IMR-90 (cell line): ENCODE data around the gene C20orf144. TPM values are rescaled to one million over a fixed set of nuclear protein-coding genes. Genes with fewer than 3 reads are reported as not detected.
A peak's percentile ranks its signal among the peaks of the same experiment; 100 is the strongest.

Experiments
- ATAC-seq: fragments of 200-7000 bp; cut with Tn5 transposase; 2 replicates; pipeline ENCODE4 v1.9.1; 2020; ENCODE audit warnings: low read depth, mild to moderate bottlenecking, moderate library complexity
- BruUV-seq: library from RNA; stranded (reverse); fragments of 400-500 nt; replicated peaks from 2 replicates; lab custom pipeline; 2021; lab: Mats Ljungman, UMichigan
- CTCF ChIA-PET: fragments of 300-600 bp; formaldehyde crosslinking; extraction: SDS; loops from one replicate; lab custom pipeline; 2021; ENCODE audit warnings: antibody characterized with exemption; lab: Yijun Ruan, JAX
- POLR2A ChIA-PET: fragments of 300-600 bp; sonication (Branson Sonifier 250); formaldehyde crosslinking; loops from one replicate; lab custom pipeline; 2022; ENCODE audit warnings: antibody characterized with exemption; ENCODE audit not compliant: unreplicated experiment; lab: Charles Lee
- DNase-seq: peaks from one replicate; pipeline ENCODE4 v3.0.0; 2013
- H2AFZ ChIP-seq: replicated peaks from 2 replicates; pipeline ENCODE3; 2013; ENCODE audit warnings: low read length, mild to moderate bottlenecking; ENCODE audit not compliant: poor library complexity
- H2AK5ac ChIP-seq: 2 replicates; pipeline ENCODE4 v1.6.1; 2013; ENCODE audit warnings: low read depth, low read length, inconsistent platforms
- H2AK9ac ChIP-seq: replicated peaks from 2 replicates; pipeline ENCODE3; 2013; ENCODE audit warnings: mild to moderate bottlenecking, low read depth, low read length, moderate library complexity; ENCODE audit not compliant: poor library complexity
- H2BK120ac ChIP-seq: 2 replicates; pipeline ENCODE4 v1.6.1; 2013; ENCODE audit warnings: low read depth, low read length, inconsistent platforms
- H2BK15ac ChIP-seq: 3 replicates; pipeline ENCODE4 v1.6.1; 2013; ENCODE audit warnings: low read depth, low read length, inconsistent platforms
- H2BK20ac ChIP-seq: 2 replicates; pipeline ENCODE4 v1.6.1; 2013; ENCODE audit warnings: low read depth, mild to moderate bottlenecking, inconsistent platforms, low read length, moderate library complexity
- H2BK5ac ChIP-seq: 2 replicates; pipeline ENCODE4 v1.6.1; 2013; ENCODE audit warnings: mild to moderate bottlenecking, low read depth, low read length, inconsistent platforms; ENCODE audit not compliant: poor library complexity, severe bottlenecking
- H3K14ac ChIP-seq: replicated peaks from 2 replicates; pipeline ENCODE4 v1.6.1; 2013; ENCODE audit warnings: low read depth, low read length, inconsistent platforms
- H3K18ac ChIP-seq: 2 replicates; pipeline ENCODE4 v1.6.1; 2013; ENCODE audit warnings: low read depth, low read length, control low read depth
- H3K23ac ChIP-seq: 2 replicates; pipeline ENCODE4 v1.6.1; 2013; ENCODE audit warnings: low read depth, low read length, inconsistent platforms
- H3K27ac ChIP-seq: 2 replicates; pipeline ENCODE4 v1.5.1; 2013; ENCODE audit warnings: mild to moderate bottlenecking, control low read depth, low read length; ENCODE audit not compliant: insufficient read depth
- H3K27me3 ChIP-seq: 2 replicates; pipeline ENCODE4 v1.6.1; 2013; ENCODE audit warnings: low read length; ENCODE audit not compliant: control insufficient read depth, insufficient read depth
- H3K36me3 ChIP-seq: 2 replicates; pipeline ENCODE4 v1.6.1; 2013; ENCODE audit warnings: low read length, mixed read lengths; ENCODE audit not compliant: control insufficient read depth, insufficient read depth
- H3K4ac ChIP-seq: 2 replicates; pipeline ENCODE4 v1.6.1; 2013; ENCODE audit warnings: low read depth, low read length, inconsistent platforms
- H3K4me1 ChIP-seq: 2 replicates; pipeline ENCODE4 v1.6.1; 2013; ENCODE audit warnings: low read length, mixed read lengths; ENCODE audit not compliant: control insufficient read depth, insufficient read depth
- H3K4me2 ChIP-seq: 2 replicates; pipeline ENCODE4 v1.6.1; 2013; ENCODE audit warnings: low read depth, mild to moderate bottlenecking, control low read depth, low read length, moderate library complexity
- H3K4me3 ChIP-seq: 2 replicates; pipeline ENCODE4 v1.5.1; 2013; ENCODE audit warnings: low read depth, mild to moderate bottlenecking, control low read depth, low read length, moderate library complexity; ENCODE audit not compliant: insufficient read depth
- H3K56ac ChIP-seq: 2 replicates; pipeline ENCODE4 v1.6.1; 2013; ENCODE audit warnings: low read length, inconsistent platforms; ENCODE audit not compliant: insufficient read depth; ENCODE audit errors: extremely low read depth
- H3K79me1 ChIP-seq, 2 experiments: 2 replicates each; pipeline ENCODE4 v1.6.1; 2013; ENCODE audit warnings: low read length in 2 of 2, inconsistent platforms in 1 of 2, low read depth in 1 of 2
- H3K9ac ChIP-seq: 2 replicates; pipeline ENCODE4 v1.6.1; 2013; ENCODE audit warnings: low read depth, low read length, control low read depth
- H3K9me1 ChIP-seq: 2 replicates; pipeline ENCODE4 v1.6.1; 2013; ENCODE audit warnings: low read length, inconsistent platforms; ENCODE audit not compliant: insufficient read depth
- H3K9me3 ChIP-seq: 2 replicates; pipeline ENCODE4 v1.6.1; 2013; ENCODE audit warnings: low read length; ENCODE audit not compliant: control insufficient read depth, insufficient read depth
- H4K20me1 ChIP-seq: 2 replicates; pipeline ENCODE4 v1.6.1; 2013; ENCODE audit warnings: low read length, inconsistent platforms; ENCODE audit not compliant: insufficient read depth
- H4K5ac ChIP-seq: 2 replicates; pipeline ENCODE4 v1.6.1; 2013; ENCODE audit warnings: mild to moderate bottlenecking, low read depth, low read length, control low read depth
- H4K8ac ChIP-seq, 2 experiments: 2 replicates each; pipeline ENCODE4 v1.6.1; 2013; ENCODE audit warnings: low read depth in 2 of 2, low read length in 2 of 2, control low read depth in 1 of 2, inconsistent platforms in 1 of 2
- H4K91ac ChIP-seq: 2 replicates; pipeline ENCODE4 v1.6.1; 2013; ENCODE audit warnings: low read depth, low read length, inconsistent platforms; ENCODE audit not compliant: insufficient read depth
- RFX5 ChIP-seq: IDR thresholded peaks from 2 replicates; pipeline ENCODE4 v1.8.0; 2012; ENCODE audit warnings: low read depth, mild to moderate bottlenecking, low read length, moderate library complexity
- WGBS, 2 experiments: methylation state at CpG; one replicate each; pipeline versions ENCODE4 v1.1.5 to v1.1.7; 2013; ENCODE audit warnings: missing lambda C conversion rate in 2 of 2; ENCODE audit not compliant: insufficient read length in 1 of 2; ENCODE audit errors: extremely low coverage in 2 of 2; 5-methylcytosine and 5-hydroxymethylcytosine counted together
- dilution Hi-C: fragments of 300-500 bp; cut with HindIII; formaldehyde crosslinking; loops from one replicate; pipeline ENCODE4 v1.14.3; 2018; ENCODE audit warnings: low sequenced_read_pairs; ENCODE audit not compliant: unreplicated experiment
- in situ Hi-C: fragments of 300-500 bp; cut with MboI; formaldehyde crosslinking; loops from 3 replicates; pipeline ENCODE4 v1.14.3; 2019; ENCODE audit warnings: low sequenced_read_pairs, inconsistent platforms, mixed read lengths
- intact Hi-C: fragments of 100-400 bp; cut with micrococcal nuclease; formaldehyde crosslinking; loops from 2 replicates; pipeline ENCODE4 v1.10.0; 2022
- polyA plus RNA-seq, 3 experiments: library from polyadenylated mRNA; depleted of rRNA; stranded (reverse); fragments of >200 nt; gene quantifications; 2 replicates each; pipeline ENCODE4 v1.2.3, GENCODE V29; 2012; ENCODE audit warnings: low replicate concordance in 1 of 3
- total RNA-seq: library from RNA; depleted of rRNA; stranded (reverse); fragments of >200 nt; gene quantifications from 2 replicates; pipeline ENCODE4 v1.2.3, GENCODE V29; 2012

The C20orf144 gene
- total and polyA plus RNA-seq, 2 of the 4 experiments (the other 2 are of a cell fraction) = under 0.01 to 0.19 TPM

DNA sequence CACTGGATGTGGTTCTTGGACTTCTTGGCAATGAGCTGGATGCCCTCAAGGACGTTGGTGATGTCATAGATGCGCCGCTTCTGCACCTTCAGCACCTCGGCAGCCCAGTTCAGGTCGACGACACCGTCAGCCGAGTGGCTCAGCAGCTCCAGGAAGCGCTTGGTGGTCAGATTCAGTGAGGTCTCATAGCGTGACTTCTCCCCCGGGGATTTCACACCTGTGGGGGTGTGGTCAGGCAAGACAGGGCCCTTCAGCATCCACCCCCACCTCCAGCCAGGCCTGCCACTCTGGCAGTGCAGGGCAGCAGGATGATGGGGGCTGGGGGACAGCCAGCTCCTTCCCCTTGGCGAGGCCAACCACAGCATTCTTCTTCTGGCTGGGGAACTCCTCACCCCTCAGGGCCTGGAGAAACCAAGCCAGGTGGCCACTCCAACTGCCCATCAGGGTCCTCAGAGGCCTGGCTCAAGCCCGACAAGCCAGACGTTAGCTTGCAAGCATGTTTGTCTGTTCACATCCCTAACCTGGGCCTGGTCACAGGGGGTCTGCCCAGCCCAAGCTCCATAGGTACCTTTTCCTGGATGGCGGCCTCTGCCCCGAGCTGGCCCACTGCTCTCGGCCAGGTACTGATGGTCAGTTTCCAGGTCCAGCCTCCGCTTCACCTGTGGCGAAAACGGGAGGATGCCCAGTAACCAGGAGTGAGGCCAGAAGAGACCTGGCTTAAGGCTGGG lies 17.8 kb downstream of the C20orf144 start:
- no peak overlapping the region for H3K9ac ChIP-seq
- no TSS peak for BruUV-seq
- no peak overlapping the region for H2BK5ac ChIP-seq
- no peak overlapping the region for H2AK5ac ChIP-seq
- H3K27me3 ChIP-seq = no peaks in the 10 kb centered on the region
- in situ Hi-C loops = no loop called here
- no peak overlapping the region for H3K27ac ChIP-seq
- no peaks in the 10 kb centered on the region for H3K9me3 ChIP-seq
- H3K4ac ChIP-seq = no peak overlapping the region
- H2BK120ac ChIP-seq = no peak overlapping the region
- TF ChIP-seq RFX5 = no peak
- H2AFZ ChIP-seq = no peak overlapping the region
- no peak overlapping the region for H3K23ac ChIP-seq
- no peak overlapping the region for H2BK20ac ChIP-seq
- ATAC-seq = no peak
- dilution Hi-C loops = no loop called here
- H3K56ac ChIP-seq = no peak overlapping the region
- peaks cover 10% of the 10 kb centered on the region for H3K4me1 ChIP-seq
- CTCF ChIA-PET = interaction anchor here (0.6 kb wide), 1 partner anchor 13 kb away, joined by 6 read pairs; the partner anchor contains the start of gene ACTL10
- no peak overlapping the region for H2BK15ac ChIP-seq
- H4K91ac ChIP-seq = no peak overlapping the region
- H3K4me3 ChIP-seq = no peak overlapping the region
- POLR2A ChIA-PET = no interaction called here
- no peak overlapping the region for H3K14ac ChIP-seq
- H3K18ac ChIP-seq = no peak overlapping the region
- no peak overlapping the region for H3K4me2 ChIP-seq
- peaks cover 7 to 55% of the 10 kb centered on the region in 2 experiments; a peak in 2 of 4 replicates for H3K79me1 ChIP-seq
- H3K9me1 ChIP-seq = peaks cover 23% of the 10 kb centered on the region
- WGBS, 2 experiments = 89% methylated on average over 4 of the region's 20 CpGs; no CpG with 5 or more reads in 1 of the 2 experiments
- intact Hi-C loops = no loop called here
- peaks cover 24% of the 10 kb centered on the region for H4K20me1 ChIP-seq
- no peaks in the 10 kb centered on the region; the same call in 1 of the 2 replicates for H3K36me3 ChIP-seq
- no peak overlapping the region for H4K5ac ChIP-seq
- no peak overlapping the region for H4K8ac ChIP-seq
- peak overlapping the region; percentile 74 for H2AK9ac ChIP-seq
- DNase-seq = no peak
